HEK293 (cell line): ENCODE measurements around the gene EGFR.

Experiments used
- CTCF ChIA-PET: fragments of 350-600 bp; formaldehyde crosslinking; extraction: SDS; loops from one replicate; lab custom pipeline; 2021; ENCODE audit warnings: antibody characterized with exemption; lab: Yijun Ruan, JAX
- POLR2A ChIA-PET: fragments of 300-600 bp; formaldehyde crosslinking; extraction: SDS; loops from one replicate; lab custom pipeline; 2020; ENCODE audit warnings: antibody characterized with exemption, inconsistent platforms; lab: Yijun Ruan, JAX
- H3K27ac ChIP-seq: fragments of 200-500 bp; sonication (Bioruptor generic); 2 replicates; pipeline ENCODE4 v1.5.1; 2014; ENCODE audit warnings: low read depth, low read length, control low read depth, inconsistent platforms; ENCODE audit errors: extremely low read depth
- H3K36me3 ChIP-seq, 2 experiments: fragments of 200-500 bp in 1 of 2; sonication (Bioruptor generic) in 1 of 2; 1 replicate in 1 of 2; 2 replicates in 1 of 2; pipeline ENCODE4 v1.5.1; 2014 to 2017; ENCODE audit warnings: inconsistent platforms in 2 of 2, low read length in 2 of 2; ENCODE audit not compliant: control insufficient read depth in 2 of 2, insufficient read depth in 1 of 2
- H3K4me1 ChIP-seq: fragments of 200-500 bp; sonication (Bioruptor generic); 2 replicates; pipeline ENCODE4 v1.5.1; 2014; ENCODE audit warnings: mild to moderate bottlenecking, low read length, inconsistent platforms; ENCODE audit not compliant: control insufficient read depth, insufficient read depth
- H3K4me3 ChIP-seq: 2 replicates; pipeline ENCODE4 v1.5.1; 2011; ENCODE audit warnings: low read depth, mild to moderate bottlenecking, control low read depth, low read length, moderate library complexity
- H3K9me3 ChIP-seq: fragments of 200-500 bp; sonication (Bioruptor generic); 2 replicates; pipeline ENCODE4 v1.5.1; 2014; ENCODE audit warnings: low read depth, low read length, inconsistent platforms; ENCODE audit not compliant: control insufficient read depth, insufficient read depth
- KLF8 ChIP-seq: fragments of 450-650 bp; formaldehyde crosslinking; IDR thresholded peaks from 2 replicates; pipeline ENCODE4 v1.5.1; 2016; ENCODE audit warnings: missing biosample characterization, missing genetic modification characterization
- PRDM2 ChIP-seq: fragments of 450-650 bp; formaldehyde crosslinking; IDR thresholded peaks from 2 replicates; pipeline ENCODE4 v1.5.1; 2016; ENCODE audit warnings: missing biosample characterization, missing genetic modification characterization, borderline replicate concordance
- ZBTB48 ChIP-seq: fragments of 450-650 bp; formaldehyde crosslinking; IDR thresholded peaks from 2 replicates; pipeline ENCODE4 v1.5.1; 2016; ENCODE audit warnings: missing biosample characterization, missing genetic modification characterization
- ZNF24 ChIP-seq: fragments of 450-650 bp; formaldehyde crosslinking; IDR thresholded peaks from 2 replicates; pipeline ENCODE4 v1.5.1; 2016; ENCODE audit warnings: missing biosample characterization, missing genetic modification characterization
- ZNF302 ChIP-seq: fragments of 450-650 bp; formaldehyde crosslinking; IDR thresholded peaks from 2 replicates; pipeline ENCODE4 v1.5.1; 2016; ENCODE audit warnings: missing biosample characterization, missing genetic modification characterization, low read depth
- ZNF518A ChIP-seq: fragments of 450-650 bp; formaldehyde crosslinking; conservative IDR thresholded peaks from 2 replicates; pipeline ENCODE4 v1.5.1; 2016; ENCODE audit warnings: low read depth, missing biosample characterization, missing genetic modification characterization
- ZNF544 ChIP-seq: fragments of 450-650 bp; formaldehyde crosslinking; IDR thresholded peaks from 2 replicates; pipeline ENCODE4 v1.5.0; 2017; ENCODE audit warnings: missing biosample characterization, missing genetic modification characterization
- ZNF629 ChIP-seq: fragments of 450-650 bp; formaldehyde crosslinking; IDR thresholded peaks from 2 replicates; pipeline ENCODE4 v1.5.1; 2017; ENCODE audit warnings: missing biosample characterization, missing genetic modification characterization
- ZNF792 ChIP-seq: fragments of 450-650 bp; formaldehyde crosslinking; IDR thresholded peaks from 2 replicates; pipeline ENCODE4 v1.5.1; 2016; ENCODE audit warnings: missing biosample characterization, missing genetic modification characterization
- ZXDB ChIP-seq: fragments of 450-650 bp; formaldehyde crosslinking; IDR thresholded peaks from 2 replicates; pipeline ENCODE4 v1.5.1; 2016; ENCODE audit warnings: missing biosample characterization, missing genetic modification characterization

The EGFR gene

GRCh38 chr7:55113760-55114540 lies 95.1 kb downstream of the EGFR start (continued):
- TF ChIP-seq ZNF302 (tag by site-specific recombination), result no peak
- TF ChIP-seq ZNF629 (tag by site-specific recombination), result no peak
- no peak for TF ChIP-seq ZNF544 (tag by site-specific recombination)
- TF ChIP-seq ZBTB48 (tag by site-specific recombination), result no peak
- no peak for TF ChIP-seq PRDM2 (tag by site-specific recombination)
- TF ChIP-seq ZNF518A (tag by site-specific recombination), result no peak

GRCh38 chr7:55117286-55117685 lies 98.5 kb downstream of the EGFR start:
- TF ChIP-seq ZXDB (tag by site-specific recombination), result no peak
- TF ChIP-seq KLF8 (tag by site-specific recombination), result no peak
- no peak for TF ChIP-seq ZNF24 (tag by site-specific recombination)
- TF ChIP-seq PRDM2 (tag by site-specific recombination), result no peak
- no peak for TF ChIP-seq ZNF792 (tag by site-specific recombination)
- CTCF ChIA-PET, result no interaction called here
- Histone ChIP-seq H3K9me3 (no peaks in the 10 kb centered on the region), H3K4me1 (peaks cover 2% of the 10 kb centered on the region; the same call in 1 of the 2 replicates), H3K4me3 (no peak overlapping the region), H3K27ac (no peak overlapping the region), H3K36me3 (no peaks in the 10 kb centered on the region)
- POLR2A ChIA-PET, result no interaction called here
